GM12878 (cell line): ENCODE data around the gene RUNX3. TPM values are rescaled to one million over a fixed set of nuclear protein-coding genes. Genes with fewer than 3 reads are reported as not detected.
A peak's percentile ranks its signal among the peaks of the same experiment; 100 is the strongest.

Experiments used
- ATAC-seq: fragments of 200-7000 bp; cut with Tn5 transposase; 3 replicates; pipeline ENCODE4 v1.9.1; 2020; ENCODE audit warnings: mild to moderate bottlenecking, moderate library complexity
- BruUV-seq: library from RNA; stranded (reverse); fragments of 400-500 nt; replicated peaks from 2 replicates; lab custom pipeline; 2021; lab: Mats Ljungman, UMichigan
- CTCF ChIA-PET: fragments of 300-600 bp; sonication (Branson Sonifier 250); formaldehyde crosslinking; extraction: SDS; loops from one replicate; lab custom pipeline; 2021; ENCODE audit warnings: inconsistent platforms; lab: Yijun Ruan, JAX
- POLR2A ChIA-PET: fragments of 350-600 bp; formaldehyde crosslinking; extraction: SDS; loops from one replicate; lab custom pipeline; 2021; ENCODE audit warnings: inconsistent platforms; lab: Charles Lee
- RAD21 ChIA-PET: fragments of 300-600 bp; sonication (Branson Sonifier 250); formaldehyde crosslinking; loops from one replicate; lab custom pipeline; 2023; ENCODE audit warnings: antibody characterized with exemption; ENCODE audit not compliant: unreplicated experiment; lab: Charles Lee
- SMC1A ChIA-PET: fragments of 300-600 bp; sonication (Branson Sonifier 250); formaldehyde crosslinking; loops from one replicate; lab custom pipeline; 2023; ENCODE audit not compliant: unreplicated experiment, uncharacterized antibody; lab: Charles Lee
- DNase-seq: peaks from one replicate; pipeline ENCODE4 v3.0.0-alpha.2; 2011; ENCODE audit warnings: low read depth, low spot score
- FAIRE-seq: peaks from 3 replicates; lab custom pipeline; 2011; peaks lifted over from hg19 to GRCh38; lab: Jason Lieb, UNC
- H2AFZ ChIP-seq: 2 replicates; pipeline ENCODE4 v1.6.0; 2011; ENCODE audit warnings: low read depth, low read length, control low read depth; ENCODE audit not compliant: control insufficient read depth
- H3K27ac ChIP-seq: 2 replicates; pipeline ENCODE4 v1.5.1; 2011; ENCODE audit warnings: control low read depth; ENCODE audit not compliant: control insufficient read depth, insufficient read depth
- H3K27me3 ChIP-seq, 2 experiments: replicated peaks in 1 of 2; 2 replicates each; pipeline versions ENCODE4 v1.6.0 to v1.6.1; 2011; ENCODE audit warnings: low read length in 1 of 2; ENCODE audit not compliant: control insufficient read depth in 2 of 2, insufficient read depth in 2 of 2
- H3K36me3 ChIP-seq, 2 experiments: 2 replicates each; pipeline ENCODE4 v1.5.1; 2011; ENCODE audit warnings: low read length in 1 of 2; ENCODE audit not compliant: control insufficient read depth in 2 of 2, insufficient read depth in 2 of 2
- H3K4me1 ChIP-seq: 2 replicates; pipeline ENCODE4 v1.6.1; 2011; ENCODE audit warnings: mild to moderate bottlenecking, low read length, moderate library complexity, mixed read lengths; ENCODE audit not compliant: control insufficient read depth, insufficient read depth
- H3K4me2 ChIP-seq: 2 replicates; pipeline ENCODE4 v1.6.0; 2011; ENCODE audit warnings: control low read depth; ENCODE audit not compliant: control insufficient read depth, insufficient read depth
- H3K4me3 ChIP-seq: fragments of 200-600 bp; sonication (generic); 2 replicates; pipeline ENCODE4 v1.5.1; 2016
- H3K79me2 ChIP-seq: 2 replicates; pipeline ENCODE4 v1.6.0; 2011; ENCODE audit warnings: low read length; ENCODE audit not compliant: control insufficient read depth, insufficient read depth
- H3K9ac ChIP-seq: 2 replicates; pipeline ENCODE4 v1.8.0; 2011; ENCODE audit warnings: low read length, control low read depth, mixed read lengths; ENCODE audit not compliant: control insufficient read depth, insufficient read depth
- H3K9me3 ChIP-seq: replicated peaks from 3 replicates; pipeline ENCODE4 v1.5.1; 2011; ENCODE audit warnings: mild to moderate bottlenecking, low read length; ENCODE audit not compliant: control insufficient read depth, insufficient read depth
- H4K20me1 ChIP-seq: 2 replicates; pipeline ENCODE4 v1.6.0; 2011; ENCODE audit not compliant: control insufficient read depth, insufficient read depth
- BHLHE40 ChIP-seq, 2 experiments: fragments of 450-650 bp in 1 of 2; IDR thresholded peaks; 2 replicates each; pipeline ENCODE4 v1.6.1; 2011 to 2017; ENCODE audit warnings: low read depth in 2 of 2, borderline replicate concordance in 1 of 2, improper control_type of control experiment in 1 of 2, low read length in 1 of 2, mild to moderate bottlenecking in 1 of 2
- CHD1 ChIP-seq: IDR thresholded peaks from 2 replicates; pipeline ENCODE4 v1.6.1; 2012; ENCODE audit warnings: low read depth, low read length, improper control_type of control experiment
- CTCF ChIP-seq, 3 experiments: IDR thresholded peaks in 2 of 3; conservative IDR thresholded peaks in 1 of 3; 2 replicates each; pipeline ENCODE4 v1.5.1; 2011; ENCODE audit warnings: low read depth in 3 of 3, low read length in 3 of 3, mild to moderate bottlenecking in 3 of 3, control low read depth in 2 of 3, moderate library complexity in 2 of 3, inconsistent platforms in 1 of 3, mixed read lengths in 1 of 3; ENCODE audit not compliant: control insufficient read depth in 2 of 3, insufficient read depth in 1 of 3; ENCODE audit errors: extremely low read depth in 1 of 3
- DPF2 ChIP-seq: fragments of 450-650 bp; IDR thresholded peaks from 2 replicates; pipeline ENCODE4 v1.6.1; 2017; ENCODE audit warnings: mild to moderate bottlenecking
- GATAD2B ChIP-seq: fragments of 450-650 bp; conservative IDR thresholded peaks from 2 replicates; pipeline ENCODE4 v1.6.1; 2017; ENCODE audit warnings: low read depth, mild to moderate bottlenecking, moderate library complexity
- NKRF ChIP-seq: fragments of 450-650 bp; conservative IDR thresholded peaks from 2 replicates; pipeline ENCODE4 v1.6.1; 2017; ENCODE audit warnings: mild to moderate bottlenecking, moderate library complexity
- NR2F1 ChIP-seq: fragments of 450-650 bp; conservative IDR thresholded peaks from 2 replicates; pipeline ENCODE4 v1.6.1; 2017; ENCODE audit warnings: mild to moderate bottlenecking
- POLR2AphosphoS5 ChIP-seq: IDR thresholded peaks from 2 replicates; pipeline ENCODE4 v1.6.1; 2011; ENCODE audit warnings: mild to moderate bottlenecking, low read length, inconsistent platforms
- RAD21 ChIP-seq: IDR thresholded peaks from 2 replicates; pipeline ENCODE4 v1.6.1; 2011; ENCODE audit warnings: mild to moderate bottlenecking, low read depth, low read length, moderate library complexity; ENCODE audit not compliant: insufficient read depth
- SREBF2 ChIP-seq: IDR thresholded peaks from 2 replicates; pipeline ENCODE4 v1.6.1; 2012; ENCODE audit warnings: mild to moderate bottlenecking, low read length
- TCF12 ChIP-seq: IDR thresholded peaks from 2 replicates; pipeline ENCODE4 v1.6.1; 2011; ENCODE audit warnings: low read depth, mild to moderate bottlenecking, low read length
- ZNF217 ChIP-seq: fragments of 450-650 bp; IDR thresholded peaks from 2 replicates; pipeline ENCODE4 v1.6.1; 2017; ENCODE audit warnings: antibody characterized with exemption, mild to moderate bottlenecking
- ZNF24 ChIP-seq: fragments of 450-650 bp; IDR thresholded peaks from 2 replicates; pipeline ENCODE4 v1.6.1; 2017; ENCODE audit warnings: antibody characterized with exemption, mild to moderate bottlenecking
- ZSCAN29 ChIP-seq: fragments of 450-650 bp; IDR thresholded peaks from 2 replicates; pipeline ENCODE4 v1.6.1; 2017; ENCODE audit warnings: mild to moderate bottlenecking, moderate library complexity
- WGBS: methylation state at CpG from one replicate; pipeline ENCODE4 v1.1.6; 2016; ENCODE audit warnings: low lambda C conversion rate; ENCODE audit not compliant: insufficient replicate concordance, insufficient coverage; ENCODE audit errors: missing lambda C conversion rate; 5-methylcytosine and 5-hydroxymethylcytosine counted together
- in situ Hi-C: fragments of 300-500 bp; cut with MboI; formaldehyde crosslinking; loops from 9 replicates; pipeline ENCODE4 v1.14.3; 2018; ENCODE audit warnings: mixed read lengths
- intact Hi-C: fragments of 100-400 bp; cut with micrococcal nuclease; formaldehyde crosslinking; loops from one replicate; pipeline ENCODE4 v1.14.2; 2022; ENCODE audit not compliant: unreplicated experiment
- polyA plus RNA-seq, 11 experiments: library from polyadenylated mRNA; depleted of rRNA in 4 of 11; unstranded in 6 of 11; stranded (reverse) in 5 of 11; fragments of >200 nt; fragmentation: Nextera tagmentation in 4 of 11; fragmentation: Illumina TruSeq in 1 of 11; extraction: Ambion mirVana in 4 of 11; extraction: Trizol in 1 of 11; gene quantifications; 1 replicate in 1 of 11; 2 replicates in 10 of 11; pipeline versions ENCODE4 v1.2.1 to v1.2.3, GENCODE V29; 2011 to 2016; ENCODE audit warnings: inconsistent platforms in 2 of 11, missing spikeins in 2 of 11, low read depth in 1 of 11
- total RNA-seq, 4 experiments: library from RNA; depleted of rRNA in 3 of 4; stranded (reverse); fragments of >200 nt in 3 of 4; fragmentation: Illumina TruSeq in 1 of 4; extraction: Trizol in 1 of 4; gene quantifications; 2 replicates each; pipeline versions ENCODE4 v1.2.1 to v1.2.3, GENCODE V29; 2013 to 2021

The RUNX3 gene
- total and polyA plus RNA-seq, 10 of the 15 experiments (the other 5 are each of a cell fraction or from before 2014, with no cell fraction given) = 19.0 to 151 (median 31.4) TPM

GRCh38 chr1:24932284-24932683 lies 2.2 kb upstream of the RUNX3 start:
- POLR2A ChIA-PET = interaction anchor here (0.6 to 2.7 kb wide), 9 partner anchors 9 to 105 kb away, joined by 3 to 12 read pairs (median 7); no protein-coding TSS in a partner anchor
- no peak overlapping the region; the same call in 1 of the 2 replicates for H3K4me3 ChIP-seq
- TF ChIP-seq NR2F1 (peak; percentile 51; the same call in 1 of the 2 replicates), POLR2AphosphoS5 (0 out of 2 replicates have a peak, but pooled peaks have one; percentile 3), ZNF217 (peak; percentile 66; the same call in 1 of the 2 replicates), ZSCAN29 (no peak), GATAD2B (0 out of 2 replicates have a peak, but pooled peaks have one; percentile 27), BHLHE40 (IDR thresholded peaks at IDR 0.05; ENCODE audit: borderline replicate concordance in 1 of 2, low read depth in 2 of 2, low read length in 1 of 2) (peak in 1 of 2 experiments; percentile 49; a peak in 2 of 4 replicates), RAD21 (peak; percentile 69), DPF2 (0 out of 2 replicates have a peak, but pooled peaks have one; percentile 35), CTCF (IDR thresholded peaks at IDR 0.05 in 2 of 3, conservative IDR thresholded peaks at IDR 0.05 in 1 of 3; ENCODE audit: control insufficient read depth in 2 of 3, extremely low read depth in 1 of 3, insufficient read depth in 1 of 3, low read depth in 3 of 3, low read length in 3 of 3) (peak; percentile 46 to 66 (median 62); a peak in 5 of 6 replicates), ZNF24 (0 out of 2 replicates have a peak, but pooled peaks have one; percentile 8), NKRF (0 out of 2 replicates have a peak, but pooled peaks have one; percentile 53), SREBF2 (no peak), CHD1 (no peak), TCF12 (peak; percentile 81)

More at GRCh38 chr1:24932284-24932683, 2.2 kb upstream of the RUNX3 start:
- BruUV-seq = no TSS peak
- H4K20me1 ChIP-seq = 0 out of 2 replicates have a peak, but pooled peaks cover 4% of the 10 kb centered on the region
- no peak overlapping the region for H2AFZ ChIP-seq
- H3K79me2 ChIP-seq = peaks cover 98% of the 10 kb centered on the region
- no peak for DNase-seq
- intact Hi-C loops (loop anchor here (5.0 kb wide), 1 partner anchor 85 kb away; no protein-coding TSS in a partner anchor), in situ Hi-C loops (no loop called here)
- peaks cover 8 to 17% of the 10 kb centered on the region in 2 experiments for H3K36me3 ChIP-seq
- ATAC-seq = peak; percentile 32
- no peak for FAIRE-seq
- 0 out of 2 replicates have a peak overlapping the region, but pooled peaks have one; percentile 16 for H3K9ac ChIP-seq
- no peaks in the 10 kb centered on the region for H3K27me3 ChIP-seq
- H3K9me3 ChIP-seq = no peaks in the 10 kb centered on the region
- RAD21 ChIA-PET = interaction anchor here (0.8 to 7.3 kb wide), 14 partner anchors 15 to 273 kb away, joined by 3 to 99 read pairs (median 6); no protein-coding TSS in a partner anchor
- peak overlapping the region; percentile 76 for H3K4me2 ChIP-seq
- CTCF ChIA-PET = interaction anchor here (0.6 to 20.9 kb wide), 23 partner anchors 9 to 271 kb away, joined by 3 to 314 read pairs (median 5); no protein-coding TSS in a partner anchor
- SMC1A ChIA-PET = interaction anchor here (0.9 to 23.9 kb wide), 14 partner anchors 9 to 274 kb away, joined by 3 to 391 read pairs (median 4); no protein-coding TSS in a partner anchor
- WGBS = 17% methylated on average over 30 of the region's 34 CpGs
- peaks cover 42% of the 10 kb centered on the region for H3K4me1 ChIP-seq
- H3K27ac ChIP-seq = no peak overlapping the region
